ENCODE results near the gene FBXW7.

DNA sequence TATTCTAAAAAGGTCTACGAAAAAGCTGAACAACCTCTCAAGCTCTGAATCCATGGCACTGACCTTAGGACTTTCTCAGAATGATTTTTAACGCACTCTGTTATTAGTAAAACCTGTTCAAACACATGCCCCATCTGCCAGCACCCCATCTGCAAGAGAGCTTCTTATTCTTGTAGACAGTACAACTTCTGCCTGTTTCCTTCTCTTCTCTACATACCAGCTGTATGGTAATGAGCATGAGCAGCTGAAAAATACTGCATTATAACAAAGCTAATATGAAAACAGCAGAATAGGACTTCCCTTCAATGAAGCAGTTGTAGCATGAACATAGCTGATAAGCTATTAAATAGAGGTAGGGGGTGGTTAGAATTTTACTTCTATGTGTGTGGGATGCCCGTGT is 167.9 kb downstream of the FBXW7 start:
- TF ChIP-seq EZH2 (IDR thresholded peaks at IDR 0.05; ENCODE audit: borderline replicate concordance, insufficient read depth, low read length, poor library complexity, severe bottlenecking): no peak
- TF ChIP-seq, protein P1, sequence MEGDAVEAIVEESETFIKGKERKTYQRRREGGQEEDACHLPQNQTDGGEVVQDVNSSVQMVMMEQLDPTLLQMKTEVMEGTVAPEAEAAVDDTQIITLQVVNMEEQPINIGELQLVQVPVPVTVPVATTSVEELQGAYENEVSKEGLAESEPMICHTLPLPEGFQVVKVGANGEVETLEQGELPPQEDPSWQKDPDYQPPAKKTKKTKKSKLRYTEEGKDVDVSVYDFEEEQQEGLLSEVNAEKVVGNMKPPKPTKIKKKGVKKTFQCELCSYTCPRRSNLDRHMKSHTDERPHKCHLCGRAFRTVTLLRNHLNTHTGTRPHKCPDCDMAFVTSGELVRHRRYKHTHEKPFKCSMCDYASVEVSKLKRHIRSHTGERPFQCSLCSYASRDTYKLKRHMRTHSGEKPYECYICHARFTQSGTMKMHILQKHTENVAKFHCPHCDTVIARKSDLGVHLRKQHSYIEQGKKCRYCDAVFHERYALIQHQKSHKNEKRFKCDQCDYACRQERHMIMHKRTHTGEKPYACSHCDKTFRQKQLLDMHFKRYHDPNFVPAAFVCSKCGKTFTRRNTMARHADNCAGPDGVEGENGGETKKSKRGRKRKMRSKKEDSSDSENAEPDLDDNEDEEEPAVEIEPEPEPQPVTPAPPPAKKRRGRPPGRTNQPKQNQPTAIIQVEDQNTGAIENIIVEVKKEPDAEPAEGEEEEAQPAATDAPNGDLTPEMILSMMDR (IDR thresholded peaks at IDR 0.05; ENCODE audit: poor library complexity, severe bottlenecking): no peak

All from neural cell (in vitro differentiated cells).